GM23248 (cell line): Measurements from ENCODE around the gene ADAM12.

Source experiments
- EZH2 ChIP-seq: fragments of 200-600 bp; sonication (generic); IDR thresholded peaks from 2 replicates; pipeline ENCODE4 v1.6.1; 2018; ENCODE audit warnings: antibody characterized with exemption, mild to moderate bottlenecking; ENCODE audit not compliant: insufficient read depth, poor library complexity, severe bottlenecking
- EZH2phosphoT487 ChIP-seq: fragments of 200-600 bp; sonication (generic); IDR thresholded peaks from 2 replicates; pipeline ENCODE4 v1.6.1; 2018; ENCODE audit warnings: antibody characterized with exemption, moderate library complexity, mild to moderate bottlenecking, low read depth; ENCODE audit not compliant: insufficient read depth

DNA sequence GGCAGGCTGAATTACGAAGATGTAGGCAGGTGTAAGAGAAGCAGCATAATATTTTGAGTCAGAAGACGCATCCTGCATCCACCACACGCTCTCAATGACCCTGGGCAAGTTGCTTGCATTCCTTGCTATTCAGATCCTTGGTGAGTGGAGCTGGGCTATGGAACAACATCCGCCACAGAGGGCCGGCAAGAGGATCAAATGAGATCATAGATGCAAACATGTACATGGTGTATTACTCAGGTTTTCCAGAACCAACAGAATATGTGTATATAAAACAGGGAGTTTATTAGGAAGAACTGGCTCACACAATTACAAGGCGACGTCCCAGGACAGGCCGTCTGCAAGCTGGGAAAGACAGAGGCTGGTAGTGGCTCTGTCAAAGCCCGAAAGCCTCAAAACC is 51.5 kb downstream of the ADAM12 start:
- no peak for TF ChIP-seq EZH2phosphoT487
- no peak for TF ChIP-seq EZH2
